HCT116 (cell line): ENCODE data around the gene ATP13A3. TPM values are rescaled to one million over a fixed set of nuclear protein-coding genes. Genes with fewer than 3 reads are reported as not detected.

Source experiments
- ATAC-seq: fragments of 200-7000 bp; cut with Tn5 transposase; 2 replicates; pipeline ENCODE4 v1.9.1; 2020; ENCODE audit warnings: mild to moderate bottlenecking, moderate library complexity
- BruUV-seq: library from RNA; stranded (reverse); fragments of 400-500 nt; replicated peaks from 2 replicates; lab custom pipeline; 2021; lab: Mats Ljungman, UMichigan
- CTCF ChIA-PET: fragments of 300-600 bp; sonication (Branson Sonifier 250); formaldehyde crosslinking; loops from one replicate; lab custom pipeline; 2021; ENCODE audit warnings: antibody characterized with exemption; lab: Charles Lee
- POLR2A ChIA-PET: fragments of 300-600, 350-600 bp; sonication (Branson Sonifier 250); formaldehyde crosslinking; loops from one replicate; lab custom pipeline; 2021; ENCODE audit warnings: antibody characterized with exemption; lab: Charles Lee
- RAD21 ChIA-PET, 2 experiments: fragments of 300-600 bp; sonication (Branson Sonifier 250); formaldehyde crosslinking; loops; one replicate each; lab custom pipeline; 2023; ENCODE audit warnings: low total read pairs in 2 of 2; ENCODE audit not compliant: uncharacterized antibody in 2 of 2, unreplicated experiment in 2 of 2, low non-redundant PET in 1 of 2; lab: Charles Lee
- DNase-seq: peaks from one replicate; pipeline ENCODE4 v3.0.0-alpha.2; 2010; ENCODE audit warnings: low read depth, low spot score
- H2AFZ ChIP-seq: fragments of 200-600 bp; shearing (Covaris generic), sonication (generic); 2 replicates; pipeline ENCODE4 v1.6.1; 2017; ENCODE audit warnings: low read depth, mixed run types, mixed read lengths, antibody characterized with exemption, low read length; ENCODE audit not compliant: poor library complexity, severe bottlenecking
- H3K27ac ChIP-seq: 2 replicates; pipeline ENCODE4 v1.5.1; 2012; ENCODE audit warnings: low read depth, low read length
- H3K27me3 ChIP-seq: fragments of 200-600 bp; sonication (generic); 2 replicates; pipeline ENCODE4 v1.6.1; 2016; ENCODE audit warnings: mixed run types, low read length, mixed read lengths; ENCODE audit not compliant: insufficient read depth
- H3K36me3 ChIP-seq, 2 experiments: fragments of 200-500 bp in 1 of 2; fragments of 200-600 bp in 1 of 2; sonication (Bioruptor generic) in 1 of 2; sonication (generic) in 1 of 2; 2 replicates each; pipeline versions ENCODE4 v1.5.1 to v1.6.1; 2014 to 2016; ENCODE audit warnings: low read length in 2 of 2, inconsistent platforms in 1 of 2, mixed read lengths in 1 of 2, mixed run types in 1 of 2; ENCODE audit not compliant: insufficient read depth in 2 of 2, control insufficient read depth in 1 of 2
- H3K4me1 ChIP-seq, 2 experiments: fragments of 200-600 bp in 1 of 2; sonication (generic) in 1 of 2; 2 replicates each; pipeline versions ENCODE4 v1.5.1 to v1.6.1; 2012 to 2017; ENCODE audit warnings: low read length in 2 of 2, inconsistent platforms in 1 of 2, mild to moderate bottlenecking in 1 of 2, mixed read lengths in 1 of 2, mixed run types in 1 of 2, moderate library complexity in 1 of 2; ENCODE audit not compliant: insufficient read depth in 2 of 2, control insufficient read depth in 1 of 2
- H3K4me2 ChIP-seq: fragments of 200-600 bp; sonication (generic); 2 replicates; pipeline ENCODE4 v1.6.1; 2017; ENCODE audit warnings: mixed run types, low read length, mixed read lengths
- H3K4me3 ChIP-seq, 2 experiments: fragments of 200-600 bp in 1 of 2; sonication (generic) in 1 of 2; replicated peaks in 1 of 2; 2 replicates each; pipeline ENCODE4 v1.5.1; 2011 to 2016; ENCODE audit warnings: low read length in 2 of 2, control low read depth in 1 of 2, low read depth in 1 of 2, mild to moderate bottlenecking in 1 of 2, mixed read lengths in 1 of 2, mixed run types in 1 of 2
- H3K79me2 ChIP-seq: fragments of 200-600 bp; sonication (generic); 2 replicates; pipeline ENCODE4 v1.6.1; 2017; ENCODE audit warnings: mild to moderate bottlenecking, mixed run types, low read length, moderate library complexity, mixed read lengths; ENCODE audit not compliant: insufficient read depth
- H3K9ac ChIP-seq: fragments of 200-600 bp; sonication (generic); 2 replicates; pipeline ENCODE4 v1.6.1; 2016; ENCODE audit warnings: low read length, mixed read lengths
- H3K9me2 ChIP-seq: fragments of 200-600 bp; sonication (generic), shearing (Covaris generic); 2 replicates; pipeline ENCODE4 v1.6.1; 2017; ENCODE audit warnings: mixed run types, mild to moderate bottlenecking, moderate library complexity; ENCODE audit not compliant: insufficient read depth
- H3K9me3 ChIP-seq, 2 experiments: fragments of 200-500 bp in 1 of 2; fragments of 200-600 bp in 1 of 2; sonication (Bioruptor generic) in 1 of 2; sonication (generic) in 1 of 2; 2 replicates each; pipeline ENCODE4 v1.6.1; 2014 to 2017; ENCODE audit warnings: low read length in 2 of 2, mixed read lengths in 2 of 2, inconsistent platforms in 1 of 2, low read depth in 1 of 2, mild to moderate bottlenecking in 1 of 2, mixed run types in 1 of 2, moderate library complexity in 1 of 2; ENCODE audit not compliant: control insufficient read depth in 1 of 2, insufficient read depth in 1 of 2
- H4K20me1 ChIP-seq: fragments of 200-600 bp; sonication (generic), shearing (Covaris generic); 2 replicates; pipeline ENCODE4 v1.6.1; 2017; ENCODE audit warnings: mixed run types, mild to moderate bottlenecking, moderate library complexity; ENCODE audit not compliant: insufficient read depth
- CBX3 ChIP-seq: IDR thresholded peaks from 2 replicates; pipeline ENCODE4 v1.6.1; 2012; ENCODE audit warnings: low read depth
- ELF1 ChIP-seq: IDR thresholded peaks from 2 replicates; pipeline ENCODE4 v1.6.1; 2012; ENCODE audit warnings: low read depth, borderline replicate concordance
- EZH2 ChIP-seq: fragments of 200-600 bp; sonication (generic); IDR thresholded peaks from 2 replicates; pipeline ENCODE4 v1.6.1; 2017; ENCODE audit warnings: antibody characterized with exemption, mixed run types
- EZH2phosphoT487 ChIP-seq: fragments of 200-600 bp; IDR thresholded peaks from 2 replicates; pipeline ENCODE4 v1.6.1; 2018; ENCODE audit warnings: antibody characterized with exemption, borderline replicate concordance
- FOSL1 ChIP-seq: IDR thresholded peaks from 2 replicates; pipeline ENCODE4 v1.6.1; 2012; ENCODE audit warnings: low read depth
- RAD21 ChIP-seq: IDR thresholded peaks from 2 replicates; pipeline ENCODE4 v1.6.1; 2012; ENCODE audit warnings: low read depth, mild to moderate bottlenecking
- SP1 ChIP-seq: IDR thresholded peaks from 2 replicates; pipeline ENCODE4 v1.6.1; 2012; ENCODE audit warnings: low read depth
- SRF ChIP-seq: IDR thresholded peaks from 2 replicates; pipeline ENCODE4 v1.6.1; 2012; ENCODE audit warnings: low read depth
- YY1 ChIP-seq: IDR thresholded peaks from 2 replicates; pipeline ENCODE4 v1.6.1; 2011; ENCODE audit warnings: low read length, low read depth, moderate library complexity, mild to moderate bottlenecking; ENCODE audit not compliant: insufficient replicate concordance; ENCODE audit errors: extremely low read depth
- ZFX ChIP-seq: fragments of 450-650 bp; IDR thresholded peaks from 2 replicates; pipeline ENCODE4 v1.6.1; 2017
- ZNF274 ChIP-seq: fragments of 200-500 bp; sonication (Bioruptor generic); IDR thresholded peaks from 2 replicates; pipeline ENCODE4 v1.6.1; 2014; ENCODE audit warnings: mild to moderate bottlenecking, low read depth, low read length, inconsistent platforms
- intact Hi-C: fragments of 100-400 bp; cut with micrococcal nuclease; formaldehyde crosslinking; loops from 2 replicates; pipeline ENCODE4 v1.10.0; 2022
- total RNA-seq: library from RNA; stranded (reverse); gene quantifications from one replicate; pipeline ENCODE4 v1.2.1, GENCODE V29; 2021; ENCODE audit not compliant: unreplicated experiment
- TF ChIP-seq, protein P1 (sequence below): IDR thresholded peaks from 2 replicates; pipeline ENCODE4 v1.6.1; 2012; ENCODE audit warnings: low read depth
- TF ChIP-seq, protein P2 (sequence below), 3 experiments: fragments of 200-600 bp in 1 of 3; sonication (generic) in 1 of 3; IDR thresholded peaks in 2 of 3; conservative IDR thresholded peaks in 1 of 3; 2 replicates each; pipeline ENCODE4 v1.5.1; 2012 to 2017; ENCODE audit warnings: low read depth in 2 of 3, low read length in 2 of 3, antibody characterized with exemption in 1 of 3, borderline replicate concordance in 1 of 3, control low read depth in 1 of 3, mild to moderate bottlenecking in 1 of 3, mixed read lengths in 1 of 3, mixed run types in 1 of 3, moderate library complexity in 1 of 3; ENCODE audit not compliant: insufficient read depth in 1 of 3
- TF ChIP-seq, protein P3 (sequence below): IDR thresholded peaks from 2 replicates; pipeline ENCODE4 v1.6.1; 2012

The ATP13A3 gene
- total RNA-seq, 1 experiment from 2014 or later = 139 TPM

DNA sequence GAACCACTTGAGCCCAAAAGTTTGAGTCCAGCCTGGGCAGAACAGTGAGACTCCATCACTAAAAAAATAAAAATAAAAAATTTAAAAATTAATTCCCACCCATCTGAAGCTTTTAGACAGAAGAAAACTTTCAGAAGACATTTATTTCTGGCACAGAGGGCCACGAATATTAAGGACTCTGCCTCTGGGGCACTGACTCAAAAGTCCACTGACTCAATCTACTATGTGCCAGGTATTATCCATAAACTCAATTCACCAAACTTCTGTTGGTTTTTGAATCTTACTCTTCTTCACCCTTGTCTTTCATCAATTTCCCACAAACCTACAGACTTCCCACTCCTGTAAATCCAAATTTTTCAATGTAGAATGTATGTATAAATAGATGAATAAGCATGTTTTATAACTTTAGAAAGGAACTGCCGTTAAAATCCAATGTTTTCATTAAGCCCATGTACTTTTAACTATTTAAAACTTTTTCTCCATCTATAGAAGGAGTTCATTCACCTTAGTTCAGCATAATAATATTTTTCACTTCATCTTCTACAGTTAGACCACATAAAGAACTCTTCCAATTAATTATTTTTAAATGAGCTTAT lies 19.9 kb downstream of the ATP13A3 start:
- TF ChIP-seq SRF = no peak
- Histone ChIP-seq H3K36me3 (no peaks in the 10 kb centered on the region; a peak in 1 of 4 replicates), H3K4me3 (no peak overlapping the region), H3K27ac (no peak overlapping the region), H4K20me1 (peaks cover 12% of the 10 kb centered on the region; the same call in 1 of the 2 replicates), H3K27me3 (no peaks in the 10 kb centered on the region), H3K9me2 (no peaks in the 10 kb centered on the region), H3K4me2 (no peak overlapping the region), H3K4me1 (no peaks in the 10 kb centered on the region), H3K9me3 (no peaks in the 10 kb centered on the region), H2AFZ (no peak overlapping the region), H3K9ac (no peak overlapping the region), H3K79me2 (peaks cover 100% of the 10 kb centered on the region)
- no peak for ATAC-seq
- ChIA-PET RAD21 (no interaction called here), POLR2A (no interaction called here), CTCF (no interaction called here)
- no peak for DNase-seq
- BruUV-seq = no TSS peak
- intact Hi-C loops = no loop called here

DNA sequence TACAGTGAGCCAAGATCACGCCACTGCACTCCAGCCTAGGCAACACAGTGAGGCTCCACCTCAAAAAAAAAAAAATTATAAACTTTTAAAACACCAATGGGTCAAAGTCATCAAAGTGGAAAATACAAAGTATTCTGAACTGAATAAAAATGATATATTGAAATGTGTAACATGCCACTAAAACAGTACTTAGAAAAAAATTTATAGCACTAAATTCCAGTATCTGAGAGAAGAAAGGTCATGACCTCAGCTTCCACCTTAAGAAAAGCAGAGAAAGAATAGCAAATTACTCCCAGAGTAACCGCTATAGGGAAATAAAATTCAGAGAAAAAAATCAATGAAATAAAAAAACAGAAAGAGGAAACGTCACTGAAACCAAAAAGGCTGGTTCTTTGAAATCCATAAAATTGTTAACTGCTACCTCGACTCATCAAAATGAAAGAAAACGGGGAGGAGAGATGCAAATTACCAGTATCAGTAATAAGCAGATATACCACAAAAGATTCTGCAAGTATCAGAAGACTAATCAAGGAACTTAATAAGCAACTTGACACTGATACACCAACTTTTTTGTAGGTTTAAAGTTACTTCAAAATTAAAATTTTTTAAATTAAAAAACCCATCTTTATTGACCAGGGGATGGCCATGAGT lies 20.8 kb downstream of the ATP13A3 start:
- Histone ChIP-seq H3K36me3 (no peaks in the 10 kb centered on the region; a peak in 2 of 4 replicates), H2AFZ (no peak overlapping the region), H3K9me2 (no peaks in the 10 kb centered on the region), H3K27ac (no peak overlapping the region), H3K4me2 (no peak overlapping the region), H3K9ac (no peak overlapping the region), H3K9me3 (no peaks in the 10 kb centered on the region), H3K79me2 (peaks cover 99% of the 10 kb centered on the region), H4K20me1 (peaks cover 8% of the 10 kb centered on the region; the same call in 1 of the 2 replicates), H3K4me3 (no peak overlapping the region), H3K4me1 (no peaks in the 10 kb centered on the region), H3K27me3 (no peaks in the 10 kb centered on the region)
- CTCF ChIA-PET = no interaction called here
- POLR2A ChIA-PET = no interaction called here
- no TSS peak for BruUV-seq
- RAD21 ChIA-PET = no interaction called here
- ATAC-seq (no peak), DNase-seq (no peak)
- intact Hi-C loops = no loop called here
- TF ChIP-seq EZH2phosphoT487 = no peak
- no peak for TF ChIP-seq EZH2
- TF ChIP-seq SRF = no peak
- no peak for TF ChIP-seq ZFX
- no peak for TF ChIP-seq SP1
- no peak for TF ChIP-seq ELF1
- no peak for TF ChIP-seq FOSL1
- TF ChIP-seq, protein P1, sequence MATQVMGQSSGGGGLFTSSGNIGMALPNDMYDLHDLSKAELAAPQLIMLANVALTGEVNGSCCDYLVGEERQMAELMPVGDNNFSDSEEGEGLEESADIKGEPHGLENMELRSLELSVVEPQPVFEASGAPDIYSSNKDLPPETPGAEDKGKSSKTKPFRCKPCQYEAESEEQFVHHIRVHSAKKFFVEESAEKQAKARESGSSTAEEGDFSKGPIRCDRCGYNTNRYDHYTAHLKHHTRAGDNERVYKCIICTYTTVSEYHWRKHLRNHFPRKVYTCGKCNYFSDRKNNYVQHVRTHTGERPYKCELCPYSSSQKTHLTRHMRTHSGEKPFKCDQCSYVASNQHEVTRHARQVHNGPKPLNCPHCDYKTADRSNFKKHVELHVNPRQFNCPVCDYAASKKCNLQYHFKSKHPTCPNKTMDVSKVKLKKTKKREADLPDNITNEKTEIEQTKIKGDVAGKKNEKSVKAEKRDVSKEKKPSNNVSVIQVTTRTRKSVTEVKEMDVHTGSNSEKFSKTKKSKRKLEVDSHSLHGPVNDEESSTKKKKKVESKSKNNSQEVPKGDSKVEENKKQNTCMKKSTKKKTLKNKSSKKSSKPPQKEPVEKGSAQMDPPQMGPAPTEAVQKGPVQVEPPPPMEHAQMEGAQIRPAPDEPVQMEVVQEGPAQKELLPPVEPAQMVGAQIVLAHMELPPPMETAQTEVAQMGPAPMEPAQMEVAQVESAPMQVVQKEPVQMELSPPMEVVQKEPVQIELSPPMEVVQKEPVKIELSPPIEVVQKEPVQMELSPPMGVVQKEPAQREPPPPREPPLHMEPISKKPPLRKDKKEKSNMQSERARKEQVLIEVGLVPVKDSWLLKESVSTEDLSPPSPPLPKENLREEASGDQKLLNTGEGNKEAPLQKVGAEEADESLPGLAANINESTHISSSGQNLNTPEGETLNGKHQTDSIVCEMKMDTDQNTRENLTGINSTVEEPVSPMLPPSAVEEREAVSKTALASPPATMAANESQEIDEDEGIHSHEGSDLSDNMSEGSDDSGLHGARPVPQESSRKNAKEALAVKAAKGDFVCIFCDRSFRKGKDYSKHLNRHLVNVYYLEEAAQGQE = no peak
- no peak for TF ChIP-seq RAD21
- TF ChIP-seq, protein P2, sequence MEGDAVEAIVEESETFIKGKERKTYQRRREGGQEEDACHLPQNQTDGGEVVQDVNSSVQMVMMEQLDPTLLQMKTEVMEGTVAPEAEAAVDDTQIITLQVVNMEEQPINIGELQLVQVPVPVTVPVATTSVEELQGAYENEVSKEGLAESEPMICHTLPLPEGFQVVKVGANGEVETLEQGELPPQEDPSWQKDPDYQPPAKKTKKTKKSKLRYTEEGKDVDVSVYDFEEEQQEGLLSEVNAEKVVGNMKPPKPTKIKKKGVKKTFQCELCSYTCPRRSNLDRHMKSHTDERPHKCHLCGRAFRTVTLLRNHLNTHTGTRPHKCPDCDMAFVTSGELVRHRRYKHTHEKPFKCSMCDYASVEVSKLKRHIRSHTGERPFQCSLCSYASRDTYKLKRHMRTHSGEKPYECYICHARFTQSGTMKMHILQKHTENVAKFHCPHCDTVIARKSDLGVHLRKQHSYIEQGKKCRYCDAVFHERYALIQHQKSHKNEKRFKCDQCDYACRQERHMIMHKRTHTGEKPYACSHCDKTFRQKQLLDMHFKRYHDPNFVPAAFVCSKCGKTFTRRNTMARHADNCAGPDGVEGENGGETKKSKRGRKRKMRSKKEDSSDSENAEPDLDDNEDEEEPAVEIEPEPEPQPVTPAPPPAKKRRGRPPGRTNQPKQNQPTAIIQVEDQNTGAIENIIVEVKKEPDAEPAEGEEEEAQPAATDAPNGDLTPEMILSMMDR (IDR thresholded peaks at IDR 0.05 in 2 of 3, conservative IDR thresholded peaks at IDR 0.05 in 1 of 3; ENCODE audit: borderline replicate concordance in 1 of 3, insufficient read depth in 1 of 3, low read depth in 2 of 3, low read length in 2 of 3) = no peak
- TF ChIP-seq ZNF274 = no peak
- TF ChIP-seq, protein P3, sequence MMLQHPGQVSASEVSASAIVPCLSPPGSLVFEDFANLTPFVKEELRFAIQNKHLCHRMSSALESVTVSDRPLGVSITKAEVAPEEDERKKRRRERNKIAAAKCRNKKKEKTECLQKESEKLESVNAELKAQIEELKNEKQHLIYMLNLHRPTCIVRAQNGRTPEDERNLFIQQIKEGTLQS = no peak
- no peak for TF ChIP-seq CBX3
- TF ChIP-seq YY1 = no peak
